GM21367 (cell line): ENCODE results near the gene RBP5.
"Not testable (repeated sequence)": the region's sequence is repeated elsewhere in the genome, so short reads cannot be mapped to it uniquely, and the experiment has no call there.

Experiments
- ATAC-seq: cut with Tn5 transposase; IDR thresholded peaks from one replicate; pipeline ENCODE4 v1.9.1; 2021; ENCODE audit not compliant: unreplicated experiment

Gene RBP5

GRCh38 chr12:7123806-7124522, 4.7 kb downstream of the RBP5 start:
- ATAC-seq = no peak

GRCh38 chr12:7122811-7123769, 5.6 kb downstream of the RBP5 start:
- no peak for ATAC-seq

- no peak for ATAC-seq
Measured at GRCh38 chr12:7121324-7121723, 7.4 kb downstream of the RBP5 start.

- no peak for ATAC-seq
Measured at GRCh38 chr12:7120166-7120565, 8.5 kb downstream of the RBP5 start.

GRCh38 chr12:7118881-7119280, 9.8 kb downstream of the RBP5 start:
- ATAC-seq = no peak

GRCh38 chr12:7117670-7118069, 11.0 kb downstream of the RBP5 start:
- ATAC-seq = no peak

GRCh38 chr12:7116916-7117315, 11.8 kb downstream of the RBP5 start:
- no peak for ATAC-seq

- no peak for ATAC-seq
Measured at GRCh38 chr12:7116196-7116595, 12.5 kb downstream of the RBP5 start.

GRCh38 chr12:7114851-7115250, 13.8 kb downstream of the RBP5 start:
- ATAC-seq = no peak

- no peak for ATAC-seq
Measured at GRCh38 chr12:7114008-7114407, 14.7 kb downstream of the RBP5 start.

GRCh38 chr12:7113389-7113871, 15.3 kb downstream of the RBP5 start:
- no peak for ATAC-seq

GRCh38 chr12:7112041-7112440, 16.6 kb downstream of the RBP5 start:
- no peak for ATAC-seq

GRCh38 chr12:7110661-7111060, 18.0 kb downstream of the RBP5 start:
- ATAC-seq = no peak

GRCh38 chr12:7109572-7109920, 19.1 kb downstream of the RBP5 start:
- ATAC-seq = no peak

GRCh38 chr12:7108796-7109571, 19.7 kb downstream of the RBP5 start, which contains the start of gene C1RL:
TSS of gene C1RL (minus strand) at chr12:7109214. CDS start at chr12:7109180, 34 bp downstream.
- ATAC-seq = no peak

- peak; percentile 88 for ATAC-seq
Measured at GRCh38 chr12:7108003-7108795, 20.5 kb downstream of the RBP5 start.

GRCh38 chr12:7107636-7108002, 21.1 kb downstream of the RBP5 start:
- no peak for ATAC-seq

- not testable (repeated sequence) for ATAC-seq
Measured at GRCh38 chr12:7107181-7107580, 21.5 kb downstream of the RBP5 start.

- no peak for ATAC-seq
Measured at GRCh38 chr12:7106082-7106481, 22.6 kb downstream of the RBP5 start.

GRCh38 chr12:7103837-7104584, 24.7 kb downstream of the RBP5 start:
- ATAC-seq = no peak
